ENCODE results near the gene FCRL2. TPM values are rescaled to one million over a fixed set of nuclear protein-coding genes. Genes with fewer than 3 reads are reported as not detected.
A peak's percentile ranks its signal among the peaks of the same experiment; 100 is the strongest.

Gene FCRL2, protein sequence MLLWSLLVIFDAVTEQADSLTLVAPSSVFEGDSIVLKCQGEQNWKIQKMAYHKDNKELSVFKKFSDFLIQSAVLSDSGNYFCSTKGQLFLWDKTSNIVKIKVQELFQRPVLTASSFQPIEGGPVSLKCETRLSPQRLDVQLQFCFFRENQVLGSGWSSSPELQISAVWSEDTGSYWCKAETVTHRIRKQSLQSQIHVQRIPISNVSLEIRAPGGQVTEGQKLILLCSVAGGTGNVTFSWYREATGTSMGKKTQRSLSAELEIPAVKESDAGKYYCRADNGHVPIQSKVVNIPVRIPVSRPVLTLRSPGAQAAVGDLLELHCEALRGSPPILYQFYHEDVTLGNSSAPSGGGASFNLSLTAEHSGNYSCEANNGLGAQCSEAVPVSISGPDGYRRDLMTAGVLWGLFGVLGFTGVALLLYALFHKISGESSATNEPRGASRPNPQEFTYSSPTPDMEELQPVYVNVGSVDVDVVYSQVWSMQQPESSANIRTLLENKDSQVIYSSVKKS
- total RNA-seq (not detected), polyA plus RNA-seq (not detected)
- long read RNA-seq, donor 1: 0 reads
- long read RNA-seq, donor 2: 0 reads
- long read RNA-seq, donor 3: 0 reads
- long read RNA-seq, donor 4: 0 reads

DNA sequence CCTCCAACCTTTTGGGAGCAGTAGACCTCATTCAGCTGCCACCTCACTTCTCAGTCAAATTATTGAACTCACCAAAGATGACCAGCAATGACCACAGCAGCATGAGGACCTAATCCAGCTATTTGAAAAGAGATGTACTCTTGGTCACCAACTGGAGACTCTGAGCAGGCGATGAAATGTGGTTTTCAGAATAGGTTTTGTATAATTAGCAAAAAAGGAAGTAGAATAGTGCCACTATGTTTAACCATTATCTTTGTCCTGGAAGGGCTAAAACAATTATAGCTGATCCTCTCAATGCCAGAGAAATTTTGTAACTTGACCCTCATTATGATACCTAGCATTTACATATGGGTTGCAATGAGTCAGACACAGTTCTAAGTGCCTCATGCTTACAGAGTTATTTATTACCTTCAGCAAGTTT is at the start of gene FCRL2:
Gene FCRL2, minus strand, starts transcription at position 162 of the 421 bp plus-strand sequence. Its CDS starts 59 bp downstream, at position 103.
- DNase-seq: no peak

DNA sequence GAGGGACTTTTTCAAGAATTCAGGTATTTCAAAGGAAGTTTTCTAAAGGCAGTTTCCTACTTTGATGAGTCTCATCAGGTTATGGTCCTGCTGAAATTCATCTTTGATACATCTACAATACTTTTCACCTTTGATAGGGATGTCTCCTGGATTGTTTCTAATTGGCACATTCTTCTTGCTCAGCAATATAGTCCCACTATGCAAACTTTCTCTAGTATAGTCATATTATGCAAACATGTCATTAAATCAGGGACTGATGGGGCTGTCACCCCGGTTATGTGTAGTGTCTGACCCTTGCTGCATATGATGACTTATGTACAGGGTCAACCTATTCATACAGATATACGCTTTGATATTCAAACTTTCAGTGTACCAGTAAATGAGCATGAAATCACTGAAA is 43.4 kb upstream of the FCRL2 start:
- ATAC-seq (no peak), DNase-seq (no peak)
- H3K4me1 ChIP-seq (ENCODE audit: control insufficient read depth, insufficient read depth, low read length): no peaks in the 10 kb centered on the region
- intact Hi-C loops (cut with DNase I): no loop called here
- no peaks in the 10 kb centered on the region for H3K9me3 ChIP-seq (ENCODE audit: control insufficient read depth, low read length)
- H3K4me3 ChIP-seq (ENCODE audit: low read length): no peak overlapping the region
- 77% methylated on average over 2 of the region's 2 CpGs for WGBS
- no peak overlapping the region for H3K27ac ChIP-seq (ENCODE audit: low read length)
- no peaks in the 10 kb centered on the region for H3K27me3 ChIP-seq (ENCODE audit: control insufficient read depth, insufficient read depth)

More for the DNA sequence above, at the start of gene FCRL2:
- intact Hi-C loops (cut with DNase I): no loop called here
- Histone ChIP-seq H3K9me3 (ENCODE audit: control insufficient read depth, low read length) (no peaks in the 10 kb centered on the region), H3K4me1 (ENCODE audit: control insufficient read depth, insufficient read depth, low read length) (no peaks in the 10 kb centered on the region), H3K4me3 (ENCODE audit: low read length) (no peak within 1 kb of the TSS), H3K27ac (ENCODE audit: low read length) (no peak within 1 kb of the TSS), H3K27me3 (ENCODE audit: control insufficient read depth, insufficient read depth) (no peaks in the 10 kb centered on the region)
- 70% methylated on average over 1 of the region's 1 CpG for WGBS
- ATAC-seq: no peak

DNA sequence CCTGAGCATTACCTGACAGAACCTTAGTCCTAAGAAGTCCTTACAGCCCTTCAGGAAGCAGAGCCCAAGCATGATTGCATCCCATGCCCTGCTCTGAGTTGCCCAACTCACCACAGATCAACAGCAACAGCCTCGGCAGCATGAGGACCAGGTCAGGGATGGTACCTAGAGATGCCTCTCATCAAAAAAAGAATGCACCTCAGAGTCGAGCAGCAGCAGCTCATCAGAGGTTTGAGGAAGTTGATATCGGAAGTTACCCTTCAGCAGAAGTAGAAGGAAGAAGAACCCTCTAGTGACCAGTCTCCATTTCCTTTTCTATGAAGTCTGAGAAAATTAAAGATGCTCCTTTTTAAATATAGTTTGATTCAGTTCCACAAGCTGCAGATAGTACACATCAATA is 43.0 kb upstream of the FCRL2 start, which contains the start of gene FCRL1:
Gene FCRL1, minus strand, starts transcription at position 225 of the 400 bp plus-strand sequence. Its CDS starts 83 bp downstream, at position 142.
- Histone ChIP-seq H3K27me3 (ENCODE audit: control insufficient read depth, insufficient read depth) (no peaks in the 10 kb centered on the region), H3K9me3 (ENCODE audit: control insufficient read depth, low read length) (no peaks in the 10 kb centered on the region), H3K4me3 (ENCODE audit: low read length) (no peak within 1 kb of the TSS), H3K27ac (ENCODE audit: low read length) (no peak within 1 kb of the TSS), H3K4me1 (ENCODE audit: control insufficient read depth, insufficient read depth, low read length) (no peaks in the 10 kb centered on the region)
- ATAC-seq (no peak), DNase-seq (no peak)
- intact Hi-C loops (cut with DNase I): no loop called here
- WGBS: 55% methylated on average over 3 of the region's 3 CpGs

DNA sequence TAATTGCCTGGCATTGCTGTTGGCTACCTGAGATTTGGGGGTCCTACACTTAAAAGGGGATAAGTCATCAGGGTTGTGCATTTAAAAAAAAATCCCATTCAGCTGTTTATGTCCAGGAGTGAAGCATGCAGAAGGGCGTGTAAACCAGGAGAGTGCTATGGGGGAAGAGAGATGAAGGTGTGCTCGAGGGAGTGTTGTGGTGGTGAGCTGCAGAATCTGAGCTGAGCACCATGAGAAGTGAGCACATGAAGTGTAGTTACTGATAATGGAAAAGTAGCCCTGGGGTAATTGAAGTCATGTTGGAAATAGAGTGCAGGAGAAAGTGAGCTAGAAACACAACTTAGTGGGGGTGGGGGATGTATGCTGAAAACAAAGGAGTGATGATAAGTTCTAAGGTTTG is 42.3 kb upstream of the FCRL2 start:
- Histone ChIP-seq H3K9me3 (ENCODE audit: control insufficient read depth, low read length) (no peaks in the 10 kb centered on the region), H3K4me1 (ENCODE audit: control insufficient read depth, insufficient read depth, low read length) (no peaks in the 10 kb centered on the region), H3K4me3 (ENCODE audit: low read length) (no peak overlapping the region), H3K27me3 (ENCODE audit: control insufficient read depth, insufficient read depth) (no peaks in the 10 kb centered on the region), H3K27ac (ENCODE audit: low read length) (no peak overlapping the region)
- ATAC-seq: no peak
- DNase-seq: no peak
- 80% methylated on average over 2 of the region's 2 CpGs for WGBS
- intact Hi-C loops (cut with DNase I): no loop called here

DNA sequence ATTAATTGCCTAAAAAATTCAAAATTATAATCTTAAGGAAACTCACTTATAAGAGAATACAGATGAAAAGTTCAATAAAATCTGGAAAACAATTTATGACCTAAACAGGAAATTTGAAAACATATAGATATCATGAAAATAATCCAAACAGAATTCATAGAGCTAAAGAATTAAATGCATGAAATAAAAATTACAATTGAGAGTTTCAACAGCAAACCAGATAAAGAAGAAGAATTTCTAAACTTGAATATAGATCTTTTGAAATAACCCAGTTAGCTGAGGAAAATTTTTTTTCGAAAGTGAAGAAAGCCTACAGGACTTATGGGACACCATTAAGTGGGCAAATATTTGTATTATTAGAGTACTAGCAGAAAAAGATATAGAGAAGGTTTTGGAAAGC is 36.3 kb upstream of the FCRL2 start:
- Histone ChIP-seq H3K27ac (ENCODE audit: low read length) (no peak overlapping the region), H3K4me3 (ENCODE audit: low read length) (no peak overlapping the region), H3K9me3 (ENCODE audit: control insufficient read depth, low read length) (peaks cover 5% of the 10 kb centered on the region), H3K4me1 (ENCODE audit: control insufficient read depth, insufficient read depth, low read length) (no peaks in the 10 kb centered on the region), H3K27me3 (ENCODE audit: control insufficient read depth, insufficient read depth) (no peaks in the 10 kb centered on the region)
- no peak for ATAC-seq
- intact Hi-C loops (cut with DNase I): no loop called here
- no peak for DNase-seq
- 72% methylated on average over 1 of the region's 1 CpG for WGBS

DNA sequence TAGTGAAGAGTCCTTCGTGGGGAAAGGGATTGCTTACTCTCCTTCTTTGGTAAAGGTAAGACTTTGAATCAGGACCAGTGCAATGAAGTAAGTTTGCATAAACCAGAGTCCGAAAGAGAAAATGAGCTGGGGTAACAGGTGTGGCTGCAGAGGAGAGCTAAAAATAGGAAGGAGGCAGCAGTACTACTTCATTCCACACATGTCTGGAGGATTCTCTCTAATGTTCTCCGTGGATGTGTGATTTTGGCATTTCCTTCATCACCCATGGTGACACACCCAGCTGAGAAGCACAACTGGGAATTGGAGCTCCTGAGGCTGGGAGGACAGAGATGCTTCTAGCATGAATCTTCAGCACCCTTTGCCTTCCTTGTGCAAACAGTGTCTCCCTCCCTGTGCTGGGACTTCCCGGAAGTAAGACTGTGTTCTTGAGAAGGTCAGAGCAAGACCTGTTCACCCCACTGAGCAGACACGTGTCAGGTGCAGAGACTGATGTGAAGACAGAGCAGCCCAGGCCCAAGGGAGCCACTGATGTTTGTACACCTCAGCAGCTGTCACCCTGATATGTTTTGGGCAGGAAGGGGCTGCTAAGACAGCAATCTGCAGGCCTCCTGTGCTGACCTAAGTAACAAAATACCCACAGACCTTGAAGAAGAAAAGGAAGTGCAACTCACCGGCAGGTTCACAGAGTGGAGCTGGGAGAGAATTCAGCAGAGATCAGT is 29.7 kb upstream of the FCRL2 start:
- DNase-seq: peak in 1 of 3 donors; percentile 30
- Histone ChIP-seq H3K27me3 (ENCODE audit: control insufficient read depth, insufficient read depth) (no peaks in the 10 kb centered on the region), H3K4me3 (ENCODE audit: low read length) (no peak overlapping the region), H3K27ac (ENCODE audit: low read length) (no peak overlapping the region), H3K4me1 (ENCODE audit: control insufficient read depth, insufficient read depth, low read length) (no peaks in the 10 kb centered on the region), H3K9me3 (ENCODE audit: control insufficient read depth, low read length) (no peaks in the 10 kb centered on the region)
- intact Hi-C loops (cut with DNase I): no loop called here
- no peak for ATAC-seq
- WGBS: 48% methylated on average over 6 of the region's 6 CpGs

DNA sequence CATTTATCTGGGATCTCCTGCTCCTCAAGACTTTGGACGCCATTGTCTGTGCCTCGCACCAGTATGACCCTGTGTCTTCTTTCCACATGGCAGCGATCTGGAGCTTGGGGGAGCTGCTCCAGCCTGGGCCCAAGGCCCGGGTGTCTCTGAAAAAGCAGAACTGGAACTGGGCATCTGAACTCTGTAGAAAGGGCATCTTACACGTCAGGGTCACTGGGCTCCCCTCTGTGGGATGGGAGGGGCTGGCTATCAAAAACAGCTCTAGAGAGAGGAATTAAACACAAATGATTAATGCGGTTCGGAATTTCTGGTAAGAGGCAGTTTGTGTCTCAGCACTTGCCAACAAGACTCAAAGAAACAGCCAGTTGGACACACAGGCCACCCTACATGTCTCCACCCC is 26.9 kb upstream of the FCRL2 start:
- intact Hi-C loops (cut with DNase I): no loop called here
- Histone ChIP-seq H3K27ac (ENCODE audit: low read length) (no peak overlapping the region), H3K4me3 (ENCODE audit: low read length) (no peak overlapping the region), H3K4me1 (ENCODE audit: control insufficient read depth, insufficient read depth, low read length) (no peaks in the 10 kb centered on the region), H3K27me3 (ENCODE audit: control insufficient read depth, insufficient read depth) (no peaks in the 10 kb centered on the region), H3K9me3 (ENCODE audit: control insufficient read depth, low read length) (no peaks in the 10 kb centered on the region)
- ATAC-seq (no peak), DNase-seq (peak in 2 of 3 donors; percentile 25 to 43)
- WGBS: 77% methylated on average over 7 of the region's 7 CpGs

DNA sequence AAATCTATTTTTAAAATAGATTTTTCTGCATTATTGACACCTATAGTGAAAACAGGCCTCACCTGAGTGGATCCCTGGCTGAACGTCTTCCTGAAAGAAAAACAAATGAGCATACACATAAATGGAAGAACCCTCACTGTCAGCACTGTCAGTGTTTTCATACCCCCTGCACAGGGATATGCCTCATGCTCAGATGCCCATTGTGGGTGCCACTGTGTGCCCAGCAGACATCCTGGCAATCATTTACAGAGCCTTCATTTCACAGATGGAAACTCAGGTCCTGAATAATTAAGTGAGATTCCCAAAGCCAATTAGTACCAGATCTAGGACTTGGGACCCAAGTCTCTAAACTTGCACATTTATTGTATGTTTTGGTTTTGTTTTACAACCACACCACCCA is 23.1 kb upstream of the FCRL2 start:
- Histone ChIP-seq H3K4me3 (ENCODE audit: low read length) (no peak overlapping the region), H3K4me1 (ENCODE audit: control insufficient read depth, insufficient read depth, low read length) (no peaks in the 10 kb centered on the region), H3K27me3 (ENCODE audit: control insufficient read depth, insufficient read depth) (no peaks in the 10 kb centered on the region), H3K27ac (ENCODE audit: low read length) (no peak overlapping the region), H3K9me3 (ENCODE audit: control insufficient read depth, low read length) (no peaks in the 10 kb centered on the region)
- 71% methylated on average over 1 of the region's 1 CpG for WGBS
- DNase-seq (no peak), ATAC-seq (no peak)
- intact Hi-C loops (cut with DNase I): no loop called here

DNA sequence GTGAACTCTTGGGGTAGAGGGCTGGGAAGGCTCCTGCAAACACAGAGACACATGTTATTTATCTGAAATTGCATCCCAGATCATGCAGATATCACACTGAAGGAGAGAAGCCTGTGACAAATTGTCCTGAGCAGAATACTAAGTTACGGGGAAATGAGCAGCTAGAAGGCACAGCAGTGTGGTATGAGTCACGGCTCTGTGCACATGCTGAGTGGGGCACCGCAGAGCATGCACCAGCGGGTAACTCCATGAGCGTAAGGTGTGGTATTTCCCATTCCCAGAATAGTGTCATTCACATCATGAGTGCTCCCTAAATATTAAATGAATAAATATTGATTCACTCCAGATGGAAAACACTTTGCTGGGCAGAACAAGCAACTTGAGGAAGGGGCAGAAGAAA is 21.3 kb upstream of the FCRL2 start:
- H3K27me3 ChIP-seq (ENCODE audit: control insufficient read depth, insufficient read depth): no peaks in the 10 kb centered on the region
- H3K9me3 ChIP-seq (ENCODE audit: control insufficient read depth, low read length): no peaks in the 10 kb centered on the region
- no peak overlapping the region for H3K27ac ChIP-seq (ENCODE audit: low read length)
- 88% methylated on average over 5 of the region's 5 CpGs for WGBS
- ATAC-seq (no peak), DNase-seq (no peak)
- intact Hi-C loops (cut with DNase I): no loop called here
- H3K4me1 ChIP-seq (ENCODE audit: control insufficient read depth, insufficient read depth, low read length): no peaks in the 10 kb centered on the region
- no peak overlapping the region for H3K4me3 ChIP-seq (ENCODE audit: low read length)

DNA sequence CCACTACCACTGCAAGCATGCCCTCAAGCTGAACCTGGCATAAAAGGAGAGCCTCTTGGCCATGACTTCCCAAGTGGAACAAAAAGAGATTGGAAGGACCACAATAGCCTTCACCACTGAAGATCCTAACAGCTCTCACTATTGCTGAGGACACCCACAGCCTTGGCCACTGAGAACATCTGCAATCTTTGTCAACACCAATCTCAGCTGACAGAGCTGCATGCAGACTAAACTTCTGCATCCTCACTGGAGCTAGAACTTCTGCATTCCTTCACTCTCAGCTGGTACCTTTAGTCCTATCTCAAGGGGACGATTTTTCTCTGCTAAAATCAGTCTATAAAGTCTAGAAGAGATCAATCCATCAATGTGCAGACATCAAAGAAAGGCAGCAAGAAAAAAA is 8.3 kb upstream of the FCRL2 start:
- intact Hi-C loops (cut with DNase I): no loop called here
- no peaks in the 10 kb centered on the region for H3K27me3 ChIP-seq (ENCODE audit: control insufficient read depth, insufficient read depth)
- ATAC-seq: no peak
- DNase-seq: no peak
- no peak overlapping the region for H3K27ac ChIP-seq (ENCODE audit: low read length)
- peaks cover 1% of the 10 kb centered on the region for H3K9me3 ChIP-seq (ENCODE audit: control insufficient read depth, low read length)
- 16% methylated on average over 1 of the region's 1 CpG for WGBS
- H3K4me1 ChIP-seq (ENCODE audit: control insufficient read depth, insufficient read depth, low read length): no peaks in the 10 kb centered on the region
- H3K4me3 ChIP-seq (ENCODE audit: low read length): no peak overlapping the region

DNA sequence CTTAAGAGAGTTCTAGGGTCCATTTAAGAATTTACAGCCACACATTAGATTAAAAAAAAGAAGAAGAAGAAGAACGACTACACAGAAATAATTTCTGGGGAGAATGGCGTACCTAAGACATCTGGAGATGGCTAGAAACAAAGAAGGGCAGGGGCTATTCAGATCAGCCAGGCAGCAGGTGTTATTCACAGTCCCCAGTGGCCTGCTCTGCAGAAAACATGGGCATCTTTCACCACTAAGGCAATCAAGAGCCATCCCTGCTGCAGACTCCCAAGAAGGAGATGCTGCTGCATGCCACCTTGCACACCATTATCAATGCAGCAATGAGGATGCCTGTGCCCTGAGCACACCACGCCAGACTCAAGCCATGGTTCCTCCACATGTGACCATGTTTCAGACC is 7.9 kb upstream of the FCRL2 start:
- intact Hi-C loops (cut with DNase I): no loop called here
- DNase-seq (no peak), ATAC-seq (no peak)
- no peak overlapping the region for H3K27ac ChIP-seq (ENCODE audit: low read length)
- WGBS: 78% methylated on average over 3 of the region's 3 CpGs
- H3K27me3 ChIP-seq (ENCODE audit: control insufficient read depth, insufficient read depth): no peaks in the 10 kb centered on the region
- no peaks in the 10 kb centered on the region for H3K4me1 ChIP-seq (ENCODE audit: control insufficient read depth, insufficient read depth, low read length)
- H3K9me3 ChIP-seq (ENCODE audit: control insufficient read depth, low read length): peaks cover 1% of the 10 kb centered on the region
- no peak overlapping the region for H3K4me3 ChIP-seq (ENCODE audit: low read length)

Measured in right cardiac atrium (tissue), 5 donors.